Colonic mucosa (tissue), 4 donors: ENCODE results near the gene ECI2. TPM values are rescaled to one million over a fixed set of nuclear protein-coding genes. Genes with fewer than 3 reads are reported as not detected.

Experiments
- DNase-seq: peaks from one replicate; pipeline ENCODE4 v3.0.0-alpha.2; 2020
- H3K27ac ChIP-seq: fragments of 200-600 bp; one replicate; pipeline ENCODE4 v1.8.0; 2021
- H3K27me3 ChIP-seq: fragments of 200-600 bp; one replicate; pipeline ENCODE4 v1.8.0; 2021
- H3K36me3 ChIP-seq: fragments of 200-600 bp; one replicate; pipeline ENCODE4 v1.8.0; 2021
- H3K4me1 ChIP-seq: fragments of 200-600 bp; one replicate; pipeline ENCODE4 v1.8.0; 2021; ENCODE audit warnings: mild to moderate bottlenecking
- H3K4me3 ChIP-seq: fragments of 200-600 bp; one replicate; pipeline ENCODE4 v1.8.0; 2021
- H3K9ac ChIP-seq, 2 donors: one replicate each; pipeline ENCODE4 v1.7.0; 2013; ENCODE audit warnings: control low read depth in 2 of 2, low read depth in 2 of 2, low read length in 2 of 2
- H3K9me3 ChIP-seq: fragments of 200-600 bp; one replicate; pipeline ENCODE4 v1.8.0; 2021
- CTCF ChIP-seq: fragments of 200-600 bp; IDR thresholded peaks from one replicate; pipeline ENCODE4 v1.8.0; 2022; ENCODE audit warnings: antibody characterized with exemption, mild to moderate bottlenecking
- intact Hi-C: fragments of 100-400 bp; cut with DNase I; formaldehyde crosslinking; loops from one replicate; pipeline ENCODE4 v1.14.1; 2022
- total RNA-seq, 2 donors: library from RNA; stranded (reverse); fragmentation: NEBNext Ultra II Directional in 1 of 2; extraction: Animal tissue kit (Norgen Biotek cat#: 25700) in 1 of 2; gene quantifications; one replicate each; pipeline ENCODE4 v1.2.1, GENCODE V29; 2021
- donor health status: healthy.
- donor health status: DM: no; HTN: no; CAD: no.
- donor health status: DM: no; HTN: no; CAD: no.

ECI2 gene
- total RNA-seq, 2 donors from 2014 or later, result 65.5 to 94.8 TPM

GRCh38 chr6:4125933-4126864, 9.2 kb downstream of the ECI2 start:
- Histone ChIP-seq H3K4me1 (no peaks in the 10 kb centered on the region), H3K27ac (no peak overlapping the region), H3K9me3 (no peaks in the 10 kb centered on the region), H3K36me3 (peaks cover 18% of the 10 kb centered on the region), H3K4me3 (no peak overlapping the region), H3K9ac (no peak overlapping the region), H3K27me3 (no peaks in the 10 kb centered on the region)
- DNase-seq, result no peak
- no peak for TF ChIP-seq CTCF
- intact Hi-C loops, result no loop called here

- no peak for DNase-seq
- Histone ChIP-seq H3K27me3 (no peaks in the 10 kb centered on the region), H3K4me1 (no peaks in the 10 kb centered on the region), H3K36me3 (peaks cover 25% of the 10 kb centered on the region), H3K27ac (no peak overlapping the region), H3K4me3 (no peak overlapping the region), H3K9ac (no peak overlapping the region), H3K9me3 (no peaks in the 10 kb centered on the region)
- intact Hi-C loops, result no loop called here
- no peak for TF ChIP-seq CTCF
These were observed 9.9 kb downstream of the ECI2 start for GRCh38 chr6:4125500-4125899.

- no peaks in the 10 kb centered on the region for H3K27me3 ChIP-seq
- intact Hi-C loops, result no loop called here
- no peak overlapping the region for H3K4me3 ChIP-seq
- no peaks in the 10 kb centered on the region for H3K4me1 ChIP-seq
- no peaks in the 10 kb centered on the region for H3K9me3 ChIP-seq
- TF ChIP-seq CTCF, result no peak
- no peak overlapping the region for H3K27ac ChIP-seq
- peaks cover 31% of the 10 kb centered on the region for H3K36me3 ChIP-seq
- no peak overlapping the region for H3K9ac ChIP-seq
- no peak for DNase-seq
These were observed 11.0 kb downstream of the ECI2 start for GRCh38 chr6:4124351-4124750.

- Histone ChIP-seq H3K4me1 (no peaks in the 10 kb centered on the region), H3K27ac (no peak overlapping the region), H3K9ac (no peak overlapping the region), H3K9me3 (no peaks in the 10 kb centered on the region), H3K27me3 (no peaks in the 10 kb centered on the region), H3K4me3 (no peak overlapping the region), H3K36me3 (peaks cover 13% of the 10 kb centered on the region)
- TF ChIP-seq CTCF, result no peak
- no peak for DNase-seq
- intact Hi-C loops, result no loop called here
These were observed 19.6 kb downstream of the ECI2 start for GRCh38 chr6:4115741-4116140.

- no peaks in the 10 kb centered on the region for H3K27me3 ChIP-seq
- intact Hi-C loops, result no loop called here
- H3K4me1 ChIP-seq, result no peaks in the 10 kb centered on the region
- peaks cover 2% of the 10 kb centered on the region for H3K36me3 ChIP-seq
- no peak overlapping the region for H3K27ac ChIP-seq
- H3K9me3 ChIP-seq, result no peaks in the 10 kb centered on the region
- H3K4me3 ChIP-seq, result no peak overlapping the region
- TF ChIP-seq CTCF, result no peak
- no peak overlapping the region for H3K9ac ChIP-seq
- no peak for DNase-seq
These were observed 21.3 kb downstream of the ECI2 start for GRCh38 chr6:4114123-4114522.
